Osteoblast (primary cell): ENCODE results near the gene GCNA. TPM values are rescaled to one million over a fixed set of nuclear protein-coding genes. Genes with fewer than 3 reads are reported as not detected.

Source experiments
- DNase-seq: peaks from one replicate; pipeline ENCODE4 v3.0.0; 2011; ENCODE audit warnings: low spot score, mixed read lengths; ENCODE audit not compliant: insufficient read length; ENCODE audit errors: missing footprints
- H2AFZ ChIP-seq: 2 replicates; pipeline ENCODE4 v1.6.0; 2011; ENCODE audit warnings: mild to moderate bottlenecking, low read length
- H3K27ac ChIP-seq: 2 replicates; pipeline ENCODE4 v1.5.1; 2011; ENCODE audit warnings: mild to moderate bottlenecking, low read depth, low read length, moderate library complexity
- H3K27me3 ChIP-seq: 2 replicates; pipeline ENCODE4 v1.6.0; 2012; ENCODE audit warnings: mild to moderate bottlenecking, control low read depth, inconsistent platforms, low read length, moderate library complexity; ENCODE audit not compliant: insufficient read depth
- H3K36me3 ChIP-seq: 2 replicates; pipeline ENCODE4 v1.5.1; 2011; ENCODE audit warnings: mild to moderate bottlenecking, low read length, control low read depth, moderate library complexity; ENCODE audit not compliant: insufficient read depth
- H3K4me1 ChIP-seq: 2 replicates; pipeline ENCODE4 v1.5.1; 2011; ENCODE audit warnings: mild to moderate bottlenecking, low read length, control low read depth, moderate library complexity; ENCODE audit not compliant: insufficient read depth
- H3K4me2 ChIP-seq: 2 replicates; pipeline ENCODE4 v1.6.0; 2011; ENCODE audit warnings: mild to moderate bottlenecking, low read length; ENCODE audit not compliant: insufficient read depth
- H3K4me3 ChIP-seq: fragments of 200-600 bp; sonication (generic); 3 replicates; pipeline ENCODE4 v1.5.1; 2012; ENCODE audit warnings: mild to moderate bottlenecking, low read length, inconsistent platforms; ENCODE audit not compliant: insufficient read depth
- H3K79me2 ChIP-seq: 2 replicates; pipeline ENCODE4 v1.6.0; 2012; ENCODE audit warnings: mild to moderate bottlenecking, low read length, control low read depth, inconsistent platforms; ENCODE audit not compliant: insufficient read depth
- H3K9me3 ChIP-seq: 2 replicates; pipeline ENCODE4 v1.5.1; 2011; ENCODE audit warnings: low read depth, low read length, control low read depth
- H4K20me1 ChIP-seq: 2 replicates; pipeline ENCODE4 v1.6.0; 2012; ENCODE audit warnings: mild to moderate bottlenecking, low read length, control low read depth; ENCODE audit not compliant: insufficient read depth
- CTCF ChIP-seq: IDR thresholded peaks from 2 replicates; pipeline ENCODE4 v1.5.1; 2011; ENCODE audit warnings: mild to moderate bottlenecking, low read depth, low read length, moderate library complexity; ENCODE audit errors: extremely low read depth
- total RNA-seq: library from RNA; depleted of rRNA; stranded (reverse); fragments of >200 nt; gene quantifications from 2 replicates; pipeline ENCODE4 v1.2.3, GENCODE V29; 2012

The GCNA gene
- total RNA-seq, 1 donor: 4.3 TPM

- no peaks in the 10 kb centered on the region for H3K9me3 ChIP-seq
- no peak for DNase-seq
- H4K20me1 ChIP-seq: peaks cover 13% of the 10 kb centered on the region
- peaks cover 9% of the 10 kb centered on the region for H3K4me1 ChIP-seq
- peak overlapping the region; percentile 82 for H3K4me2 ChIP-seq
- H3K79me2 ChIP-seq: peaks cover 54% of the 10 kb centered on the region
- H3K4me3 ChIP-seq: peak overlapping the region; percentile 84
- peaks cover 4% of the 10 kb centered on the region for H3K36me3 ChIP-seq
- H3K27ac ChIP-seq: peak overlapping the region; percentile 88
- no peak overlapping the region for H2AFZ ChIP-seq
- no peaks in the 10 kb centered on the region for H3K27me3 ChIP-seq
- no peak for TF ChIP-seq CTCF
Observed at GRCh38 chrX:71533516-71533850, 44.8 kb upstream of the GCNA start.

- Histone ChIP-seq H3K4me2 (peak overlapping the region; percentile 82), H3K79me2 (peaks cover 60% of the 10 kb centered on the region), H3K9me3 (no peaks in the 10 kb centered on the region), H3K27ac (peak overlapping the region; percentile 88), H3K4me3 (peak overlapping the region; percentile 84), H3K36me3 (peaks cover 4% of the 10 kb centered on the region), H2AFZ (no peak overlapping the region), H4K20me1 (peaks cover 13% of the 10 kb centered on the region), H3K4me1 (peaks cover 9% of the 10 kb centered on the region), H3K27me3 (no peaks in the 10 kb centered on the region)
- no peak for TF ChIP-seq CTCF
- no peak for DNase-seq
Observed at GRCh38 chrX:71533851-71534561, 44.2 kb upstream of the GCNA start.

- H3K4me1 ChIP-seq: peaks cover 9% of the 10 kb centered on the region
- no peak for DNase-seq
- H2AFZ ChIP-seq: no peak overlapping the region
- peak overlapping the region; percentile 88 for H3K27ac ChIP-seq
- H3K36me3 ChIP-seq: peaks cover 4% of the 10 kb centered on the region
- no peak for TF ChIP-seq CTCF
- H3K4me3 ChIP-seq: peak overlapping the region; percentile 84
- peaks cover 3% of the 10 kb centered on the region for H3K27me3 ChIP-seq
- H3K79me2 ChIP-seq: peaks cover 69% of the 10 kb centered on the region
- H3K9me3 ChIP-seq: no peaks in the 10 kb centered on the region
- peaks cover 17% of the 10 kb centered on the region for H4K20me1 ChIP-seq
- H3K4me2 ChIP-seq: peak overlapping the region; percentile 82
Observed at GRCh38 chrX:71534773-71535544, 43.3 kb upstream of the GCNA start.

GRCh38 chrX:71536285-71536684 lies 42.0 kb upstream of the GCNA start:
- Histone ChIP-seq H4K20me1 (peaks cover 20% of the 10 kb centered on the region), H3K27ac (no peak overlapping the region)

More at GRCh38 chrX:71536285-71536684, 42.0 kb upstream of the GCNA start:
- no peak for TF ChIP-seq CTCF
- Histone ChIP-seq H3K4me1 (peaks cover 15% of the 10 kb centered on the region), H3K4me2 (peak overlapping the region; percentile 82), H3K27me3 (peaks cover 3% of the 10 kb centered on the region), H2AFZ (no peak overlapping the region), H3K79me2 (peaks cover 81% of the 10 kb centered on the region), H3K9me3 (no peaks in the 10 kb centered on the region), H3K36me3 (peaks cover 4% of the 10 kb centered on the region), H3K4me3 (peak overlapping the region; percentile 51)
- no peak for DNase-seq
